NK-92 (cell line): Measurements from ENCODE around the gene VEGFA.

ENCODE experiments used
- DNase-seq: peaks from one replicate; lab custom pipeline; 2025; ENCODE audit not compliant: unreplicated experiment; lab: John Stamatoyannopoulos, UW

Gene VEGFA

DNA sequence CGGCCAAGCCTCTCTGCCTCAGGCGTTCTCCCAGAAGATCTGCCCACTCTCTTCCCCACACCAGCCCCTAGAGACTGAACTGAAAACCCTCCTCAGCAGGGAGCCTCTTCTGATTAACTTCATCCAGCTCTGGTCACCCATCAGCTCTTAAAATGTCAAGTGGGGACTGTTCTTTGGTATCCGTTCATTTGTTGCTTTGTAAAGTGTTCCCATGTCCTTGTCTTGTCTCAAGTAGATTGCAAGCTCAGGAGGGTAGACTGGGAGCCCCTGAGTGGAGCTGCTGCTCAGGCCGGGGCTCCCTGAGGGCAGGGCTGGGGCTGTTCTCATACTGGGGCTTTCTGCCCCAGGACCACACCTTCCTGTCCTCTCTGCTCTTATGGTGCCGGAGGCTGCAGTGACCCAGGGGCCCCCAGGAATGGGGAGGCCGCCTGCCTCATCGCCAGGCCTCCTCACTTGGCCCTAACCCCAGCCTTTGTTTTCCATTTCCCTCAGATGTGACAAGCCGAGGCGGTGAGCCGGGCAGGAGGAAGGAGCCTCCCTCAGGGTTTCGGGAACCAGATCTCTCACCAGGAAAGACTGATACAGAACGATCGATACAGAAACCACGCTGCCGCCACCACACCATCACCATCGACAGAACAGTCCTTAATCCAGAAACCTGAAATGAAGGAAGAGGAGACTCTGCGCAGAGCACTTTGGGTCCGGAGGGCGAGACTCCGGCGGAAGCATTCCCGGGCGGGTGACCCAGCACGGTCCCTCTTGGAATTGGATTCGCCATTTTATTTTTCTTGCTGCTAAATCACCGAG lies 14.2 kb downstream of the VEGFA start:
- no peak for DNase-seq

DNA sequence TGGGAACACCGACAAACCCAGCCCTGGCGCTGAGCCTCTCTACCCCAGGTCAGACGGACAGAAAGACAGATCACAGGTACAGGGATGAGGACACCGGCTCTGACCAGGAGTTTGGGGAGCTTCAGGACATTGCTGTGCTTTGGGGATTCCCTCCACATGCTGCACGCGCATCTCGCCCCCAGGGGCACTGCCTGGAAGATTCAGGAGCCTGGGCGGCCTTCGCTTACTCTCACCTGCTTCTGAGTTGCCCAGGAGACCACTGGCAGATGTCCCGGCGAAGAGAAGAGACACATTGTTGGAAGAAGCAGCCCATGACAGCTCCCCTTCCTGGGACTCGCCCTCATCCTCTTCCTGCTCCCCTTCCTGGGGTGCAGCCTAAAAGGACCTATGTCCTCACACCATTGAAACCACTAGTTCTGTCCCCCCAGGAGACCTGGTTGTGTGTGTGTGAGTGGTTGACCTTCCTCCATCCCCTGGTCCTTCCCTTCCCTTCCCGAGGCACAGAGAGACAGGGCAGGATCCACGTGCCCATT lies 15.3 kb downstream of the VEGFA start:
- DNase-seq: no peak

DNA sequence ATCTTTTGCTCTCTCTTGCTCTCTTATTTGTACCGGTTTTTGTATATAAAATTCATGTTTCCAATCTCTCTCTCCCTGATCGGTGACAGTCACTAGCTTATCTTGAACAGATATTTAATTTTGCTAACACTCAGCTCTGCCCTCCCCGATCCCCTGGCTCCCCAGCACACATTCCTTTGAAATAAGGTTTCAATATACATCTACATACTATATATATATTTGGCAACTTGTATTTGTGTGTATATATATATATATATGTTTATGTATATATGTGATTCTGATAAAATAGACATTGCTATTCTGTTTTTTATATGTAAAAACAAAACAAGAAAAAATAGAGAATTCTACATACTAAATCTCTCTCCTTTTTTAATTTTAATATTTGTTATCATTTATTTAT lies 15.9 kb downstream of the VEGFA start:
- DNase-seq: no peak

DNA sequence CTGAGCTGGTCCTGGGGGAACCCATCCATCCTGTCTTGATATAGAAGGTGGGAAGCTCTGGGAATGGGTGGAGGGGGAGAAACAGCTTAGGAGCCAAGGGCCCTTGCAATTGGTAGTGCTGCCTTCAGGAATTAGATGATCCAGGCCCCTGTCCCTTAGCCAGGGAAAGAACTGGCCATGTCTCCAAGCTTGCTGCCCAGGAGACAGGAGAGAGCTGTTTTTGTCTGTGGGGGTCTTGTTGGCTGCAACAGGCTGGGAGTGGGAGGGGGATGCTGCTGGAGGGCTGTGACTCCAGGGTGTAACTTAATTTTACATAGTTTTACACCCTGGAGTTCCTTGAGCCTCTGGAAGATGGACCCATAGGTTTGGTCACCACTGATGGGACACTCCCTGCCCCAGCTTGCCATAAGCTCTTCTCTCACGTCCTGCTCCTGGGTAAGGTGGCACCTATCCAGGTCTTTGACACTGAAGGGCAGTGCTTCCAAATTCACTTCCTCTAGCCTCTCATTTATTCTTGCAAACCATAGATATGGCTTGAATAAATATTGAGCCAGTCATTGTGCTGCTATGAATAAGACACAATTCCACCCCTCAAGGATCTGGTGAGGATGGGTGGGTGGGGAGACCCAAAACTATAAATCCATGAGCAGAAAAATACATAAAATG lies 16.8 kb downstream of the VEGFA start:
- no peak for DNase-seq

DNA sequence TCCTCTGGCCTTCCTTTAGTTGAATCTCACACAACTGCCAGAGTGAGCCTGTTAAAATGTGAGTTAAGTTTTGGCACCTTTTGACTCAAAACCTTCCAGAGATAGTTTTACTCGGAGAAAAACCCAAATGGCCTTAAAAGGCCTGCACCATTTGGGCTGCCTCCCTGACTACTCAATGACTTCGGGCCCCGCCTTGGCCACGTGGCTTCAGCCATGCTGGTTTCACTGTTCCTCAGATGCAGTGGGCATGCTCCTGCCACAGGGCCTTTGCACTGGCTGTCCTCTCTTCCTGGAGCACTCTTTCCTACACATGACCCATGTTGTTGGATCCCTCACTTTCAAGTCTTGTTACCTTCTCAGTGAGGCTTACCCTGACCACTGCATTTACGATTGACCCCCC lies 18.3 kb downstream of the VEGFA start:
- no peak for DNase-seq

DNA sequence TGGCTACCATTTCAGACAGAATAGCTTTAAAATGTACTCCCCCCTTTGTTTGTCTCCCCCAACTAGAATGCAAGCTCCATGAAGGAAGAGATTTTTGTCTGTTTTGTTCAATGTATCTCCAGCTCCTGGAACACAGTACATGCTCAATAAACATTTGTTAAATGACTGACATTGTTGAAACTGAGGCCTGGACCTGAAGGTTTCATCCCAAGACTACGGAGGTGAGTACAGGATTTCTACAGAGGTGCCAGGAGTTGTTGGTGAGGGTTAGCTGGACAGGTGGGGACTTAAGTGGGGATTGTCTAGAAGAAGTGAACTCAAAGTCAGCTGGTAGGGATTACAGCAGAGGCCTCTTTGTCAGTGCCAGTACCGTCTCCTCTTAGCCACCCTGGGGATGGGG lies 19.4 kb downstream of the VEGFA start:
- no peak for DNase-seq

DNA sequence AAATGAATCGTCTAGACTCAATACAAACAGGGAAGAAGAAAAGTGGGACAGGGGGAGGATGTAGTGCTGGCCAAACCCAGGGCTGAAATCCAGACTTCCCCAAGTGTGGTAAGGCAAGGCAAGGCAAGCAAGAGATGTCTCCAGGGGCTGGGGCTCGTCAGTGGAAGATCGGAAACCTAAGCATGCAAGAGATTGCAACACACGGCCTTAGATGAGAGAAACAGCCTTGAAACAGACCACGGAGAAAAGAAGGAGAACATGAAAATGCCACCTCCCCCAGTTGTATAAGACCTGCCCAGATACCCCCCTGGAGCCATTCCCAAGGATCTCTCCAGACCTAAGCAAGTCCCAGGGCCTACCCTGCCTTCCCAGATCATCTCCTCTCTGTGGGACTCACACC lies 20.0 kb downstream of the VEGFA start:
- DNase-seq: no peak

DNA sequence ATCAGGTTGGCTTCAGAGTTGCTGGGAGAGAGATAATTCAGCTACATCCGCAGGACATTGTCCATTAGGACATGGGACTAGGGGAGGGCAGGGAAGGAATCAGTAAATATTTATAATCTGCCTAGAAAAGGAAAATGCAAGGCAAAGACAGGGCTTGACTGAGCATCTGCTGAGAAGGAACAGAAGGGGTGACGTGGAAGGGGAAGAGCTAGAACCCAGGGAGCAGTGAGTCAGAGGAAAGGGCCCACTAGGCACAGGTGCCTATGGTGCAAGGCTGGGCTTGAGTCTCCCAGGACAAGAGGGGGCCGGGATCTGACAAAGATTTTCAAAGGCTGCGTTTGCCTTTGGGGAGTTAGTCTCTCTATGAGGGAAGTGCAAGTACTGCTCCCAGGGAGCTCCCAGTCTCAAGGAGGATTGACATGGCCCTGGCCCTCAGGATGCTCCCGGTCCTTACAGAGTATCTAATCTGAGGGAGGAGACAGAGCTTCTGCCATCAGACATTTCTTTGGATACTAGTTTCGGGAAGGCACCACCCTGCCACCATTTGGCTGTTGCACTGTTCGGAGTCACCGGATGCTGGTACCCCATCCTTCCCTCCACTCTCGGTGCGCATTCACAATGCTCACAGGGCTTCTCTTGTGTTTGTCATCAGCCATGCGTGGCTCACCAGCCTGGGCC lies 21.9 kb downstream of the VEGFA start:
- DNase-seq: no peak

DNA sequence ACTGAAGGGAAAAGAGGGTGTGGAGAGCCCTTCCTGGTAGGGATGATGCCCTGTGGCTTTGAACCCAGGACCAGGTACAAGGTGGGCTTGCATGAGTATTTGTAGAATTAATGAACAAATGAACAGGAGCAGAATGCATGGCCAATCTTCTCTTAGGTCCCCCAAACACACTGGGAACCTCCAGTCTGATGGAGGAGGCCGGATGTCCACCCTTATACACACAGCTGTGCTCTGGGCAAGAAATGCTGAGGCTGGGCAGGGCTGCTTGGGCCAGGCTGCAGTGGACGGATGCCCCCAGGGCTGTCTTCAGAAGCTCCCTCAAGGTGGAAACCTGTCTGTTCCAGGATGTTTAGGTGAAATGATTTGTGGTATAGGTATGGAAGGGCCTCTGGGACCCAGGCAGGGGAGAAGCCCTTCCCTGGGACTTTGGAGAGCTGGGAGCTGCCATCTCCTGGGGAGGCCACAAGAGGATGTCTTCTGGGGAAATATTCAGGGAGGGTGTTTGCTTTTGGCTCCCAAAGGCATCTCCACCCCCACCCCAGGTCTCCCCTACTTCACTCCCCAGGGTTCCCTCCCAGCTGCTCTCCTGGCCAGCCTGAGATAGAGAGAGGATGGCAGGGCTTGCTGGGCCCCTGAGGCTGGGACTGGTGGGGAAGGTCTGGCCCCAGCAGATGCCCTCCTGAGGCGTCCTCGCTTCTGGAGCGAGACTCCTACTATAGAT lies 23.3 kb downstream of the VEGFA start:
- no peak for DNase-seq

DNA sequence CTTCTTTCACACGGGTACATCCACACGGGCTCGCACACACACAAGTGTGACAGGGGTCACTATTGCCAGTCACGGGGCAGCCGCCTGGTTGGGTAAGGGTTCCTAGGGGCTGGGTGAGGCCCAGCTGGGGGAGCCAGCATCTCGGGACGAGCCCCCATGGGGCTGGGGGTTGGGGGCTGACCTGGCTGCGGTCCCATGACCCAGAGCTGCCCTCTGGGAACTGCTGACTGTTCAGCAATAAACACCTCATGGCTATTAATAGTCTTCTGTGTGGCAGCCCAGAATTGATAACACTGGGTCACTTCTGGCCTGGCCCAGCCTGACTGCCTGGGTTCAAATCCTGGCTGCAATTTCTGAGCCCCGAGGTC lies 23.8 kb downstream of the VEGFA start:
- no peak for DNase-seq

DNA sequence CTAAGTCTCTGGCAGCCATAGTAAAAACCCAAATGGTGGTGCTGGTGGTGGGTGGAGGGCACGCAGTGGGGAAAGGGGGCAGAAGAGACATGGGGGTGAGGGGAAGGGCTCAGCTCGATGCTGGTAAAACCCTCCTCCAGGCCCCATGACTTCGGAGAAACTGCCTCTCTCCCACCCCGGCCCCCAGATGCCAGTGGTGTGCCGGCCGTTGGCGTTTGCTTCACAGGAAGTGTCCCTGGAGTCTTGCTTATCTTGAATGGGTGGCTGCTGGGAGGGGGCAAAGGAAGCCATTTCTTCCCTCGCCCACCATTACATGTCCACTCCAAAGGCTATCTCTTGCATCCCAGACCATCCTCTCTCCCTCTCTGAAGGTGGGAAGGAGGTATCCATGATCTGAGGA lies 25.4 kb downstream of the VEGFA start:
- DNase-seq: no peak

DNA sequence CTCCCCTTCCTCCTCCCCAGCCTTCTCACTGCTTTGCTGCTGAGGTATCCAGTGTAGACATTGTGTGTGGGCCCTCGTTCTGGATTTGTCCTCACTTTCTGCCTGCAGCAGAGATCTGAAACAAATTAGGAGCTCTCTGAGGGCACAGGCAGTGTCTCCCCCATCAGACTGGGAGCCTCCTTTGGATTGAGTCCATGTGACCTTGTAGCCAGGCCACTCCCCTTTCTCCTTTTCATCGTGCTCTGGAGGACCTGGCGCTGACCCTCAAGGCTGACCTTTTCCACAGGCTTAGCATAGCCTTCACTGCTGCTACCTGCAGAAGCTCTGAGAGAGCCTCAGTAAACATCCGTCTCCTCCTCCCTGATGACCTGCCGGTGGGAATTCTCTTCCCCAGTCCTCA lies 26.2 kb downstream of the VEGFA start:
- no peak for DNase-seq

DNA sequence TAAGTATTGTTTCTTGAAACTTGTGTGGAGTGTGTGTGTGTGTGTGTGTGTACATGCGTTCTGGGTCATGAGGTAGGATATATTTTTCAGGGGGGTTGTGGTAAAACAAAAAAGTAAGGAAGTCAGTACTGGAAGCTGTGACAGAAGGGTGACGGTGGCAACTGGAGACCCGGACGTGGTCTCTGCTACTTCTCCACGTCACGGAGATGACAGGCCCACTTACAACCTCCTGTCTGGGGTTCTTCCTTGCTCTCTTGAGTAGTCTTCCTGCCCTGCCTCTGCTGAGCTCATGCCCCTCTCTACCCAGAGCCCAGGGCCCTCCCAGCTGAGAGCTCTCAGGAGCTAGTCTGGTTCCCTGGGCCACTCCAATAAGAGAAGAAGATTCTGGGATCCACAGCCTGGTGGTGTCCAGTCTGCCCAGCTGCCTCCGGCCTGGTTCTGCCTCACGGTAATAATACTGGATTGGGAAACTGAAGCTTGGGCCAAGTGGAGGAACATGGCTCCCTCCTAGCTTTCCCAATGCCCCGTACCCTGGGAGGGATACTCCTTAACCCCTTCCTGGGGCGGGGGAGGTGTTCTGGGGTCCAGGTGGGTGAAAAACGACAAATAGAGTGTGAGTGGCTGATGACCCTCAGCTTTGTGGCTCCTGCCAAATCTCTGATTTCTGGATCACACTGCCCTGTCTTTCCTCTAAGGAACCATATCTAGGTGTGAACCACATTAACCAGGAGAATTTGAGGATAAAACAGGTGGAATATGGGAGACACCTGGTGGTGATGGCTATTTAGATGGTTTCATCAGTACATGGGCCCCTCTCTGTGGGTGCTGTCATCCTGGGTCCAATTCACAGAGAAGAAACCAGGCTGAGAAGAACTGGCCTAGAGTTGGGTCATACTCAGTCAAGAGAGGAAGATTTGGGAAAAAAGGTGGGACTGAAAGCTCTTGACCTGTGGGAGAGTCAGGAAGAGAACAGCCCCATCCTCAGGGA lies 27.2 kb downstream of the VEGFA start:
- no peak for DNase-seq

DNA sequence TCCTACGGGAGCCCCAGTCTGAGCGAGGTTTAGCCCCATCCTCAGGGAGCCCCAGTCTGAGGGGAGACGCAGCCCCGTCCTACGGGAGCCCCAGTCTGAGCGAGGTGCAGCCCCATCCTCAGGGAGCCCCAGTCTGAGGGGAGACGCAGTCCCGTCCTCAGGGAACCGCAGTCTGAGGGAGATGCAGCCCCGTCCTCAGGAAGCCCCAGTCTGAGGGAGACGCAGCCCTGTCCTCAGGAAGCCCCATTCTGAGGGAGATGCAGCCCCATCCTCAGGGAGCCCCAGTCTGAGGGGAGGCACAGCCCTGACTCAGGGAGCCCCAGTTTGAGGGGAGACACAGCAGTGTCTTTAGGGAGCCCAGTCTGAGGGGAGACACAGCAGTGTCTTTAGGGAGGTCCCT lies 27.9 kb downstream of the VEGFA start:
- no peak for DNase-seq

DNA sequence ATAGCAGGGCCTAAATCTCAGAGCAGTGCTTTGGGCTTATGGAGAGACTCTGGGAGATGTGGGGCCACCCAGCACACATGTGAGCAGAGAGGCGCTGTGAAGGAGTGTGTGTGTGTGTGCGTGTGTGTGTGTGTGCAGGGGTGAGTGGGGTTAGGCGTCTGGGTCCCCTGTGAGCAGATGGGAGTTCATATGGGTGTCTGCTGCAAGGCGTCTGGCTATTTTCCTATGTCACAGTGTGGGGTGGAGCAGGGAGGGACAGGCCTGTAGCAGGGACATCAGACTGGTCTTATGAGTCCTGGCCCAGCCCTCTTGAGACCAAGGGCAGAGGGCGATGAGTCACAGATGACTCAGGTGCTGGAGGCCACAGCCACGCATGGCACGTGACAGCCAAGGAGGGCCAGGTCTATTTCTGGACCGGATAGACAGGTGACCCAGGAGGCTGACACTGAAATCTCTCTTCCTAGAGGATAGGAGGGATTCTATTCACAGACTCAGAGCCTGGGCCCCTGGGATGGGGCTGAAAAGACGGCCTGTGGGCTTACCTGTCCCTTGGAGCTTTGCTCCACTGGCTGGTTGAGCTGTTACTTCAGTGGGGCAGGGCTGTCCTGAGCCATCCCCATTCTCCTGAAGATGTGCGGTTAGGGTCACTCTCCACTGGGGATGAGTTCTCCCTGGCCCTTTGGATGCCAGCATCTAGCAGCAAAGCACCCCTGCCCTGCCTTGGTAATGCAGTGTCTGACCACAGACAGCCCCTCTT lies 28.9 kb downstream of the VEGFA start:
- DNase-seq: no peak

DNA sequence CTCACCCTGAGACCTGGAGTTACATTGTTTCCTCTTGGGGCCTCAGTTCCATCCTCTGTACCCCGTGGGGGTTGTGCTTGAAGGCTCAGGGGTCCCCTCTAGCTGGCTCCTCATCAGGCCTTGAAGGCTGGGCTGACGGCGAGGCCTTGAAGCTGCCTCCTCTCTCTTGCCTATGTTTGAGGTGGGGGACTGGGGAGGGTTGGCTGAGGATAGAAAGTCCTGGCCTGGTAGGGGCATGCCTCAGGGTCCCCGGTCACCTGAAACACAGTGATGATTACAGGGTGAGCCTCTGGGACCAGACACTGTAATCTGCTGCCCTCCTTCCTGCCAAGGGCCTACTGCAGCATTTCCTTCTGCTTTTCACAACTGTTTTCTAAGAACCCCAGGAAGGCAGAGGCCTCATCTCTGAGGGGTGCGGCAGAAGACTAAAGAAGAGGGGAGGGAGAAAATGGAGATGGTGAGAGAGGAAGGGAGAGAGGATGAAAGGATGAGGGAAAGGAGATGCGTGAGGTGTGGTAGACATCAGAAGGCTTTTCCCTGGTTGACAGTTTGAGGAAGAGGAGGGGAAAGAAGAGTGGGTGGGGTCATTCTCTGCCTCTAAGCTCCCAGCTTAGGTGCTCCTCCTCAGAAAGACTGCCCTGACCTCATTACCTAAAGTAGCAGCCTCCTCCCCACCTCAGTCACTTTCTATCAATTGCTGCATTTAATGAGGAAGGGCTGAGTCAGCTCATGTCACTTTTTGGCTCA lies 29.7 kb downstream of the VEGFA start:
- DNase-seq: no peak

DNA sequence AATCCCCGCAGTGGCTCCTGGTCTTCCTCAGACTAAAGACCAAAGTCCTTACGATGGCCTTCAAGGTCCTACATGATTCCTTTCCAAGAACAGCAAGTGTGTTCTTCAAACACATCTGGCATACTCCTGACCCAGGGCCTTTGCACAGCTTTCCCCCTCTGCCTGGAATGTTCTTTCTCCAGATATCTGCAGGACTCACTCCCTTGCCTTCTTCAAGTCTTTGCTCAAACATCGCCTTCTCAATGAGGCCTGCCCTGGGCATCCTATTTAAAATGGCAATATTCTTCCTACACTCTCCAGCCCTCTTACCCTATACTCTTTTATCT lies 30.2 kb downstream of the VEGFA start:
- no peak for DNase-seq

DNA sequence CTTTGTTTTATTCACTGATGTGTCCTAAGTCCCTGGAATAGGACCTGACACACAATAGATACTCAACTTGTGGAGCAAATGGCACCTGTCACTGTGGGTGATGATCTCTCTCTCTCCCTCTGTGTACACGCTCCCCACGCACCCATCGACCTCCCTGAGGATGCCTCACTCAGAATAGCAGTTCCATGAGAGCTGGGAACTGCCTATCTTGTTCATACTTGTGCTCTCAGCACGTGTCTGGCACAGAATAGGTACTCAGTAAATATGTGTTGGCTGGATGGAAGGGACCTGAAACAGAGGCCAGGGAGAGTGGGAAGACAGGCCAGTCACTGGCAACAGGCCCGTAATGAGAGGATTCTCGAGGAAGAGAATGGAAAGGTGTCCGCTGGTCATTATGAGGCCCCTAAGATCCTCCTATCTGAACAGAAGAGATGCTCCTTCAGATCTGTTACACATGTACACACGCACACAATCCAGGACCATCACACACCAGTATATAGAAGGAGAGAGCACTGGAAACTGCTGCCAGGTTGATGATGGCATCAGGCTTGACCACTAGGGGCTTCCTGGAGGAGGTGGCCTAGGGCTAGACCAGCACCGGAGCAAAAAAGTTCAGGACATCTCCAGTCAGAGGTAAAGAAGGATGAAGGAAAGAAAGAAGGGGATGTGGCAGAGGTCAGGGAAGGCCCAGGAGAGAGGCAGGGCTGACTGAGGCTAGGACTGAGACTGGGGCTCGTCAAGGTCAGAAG lies 30.9 kb downstream of the VEGFA start:
- DNase-seq: no peak
